Esophagus squamous epithelium (tissue), 5 donors: ENCODE measurements around the gene TOR4A. TPM values are rescaled to one million over a fixed set of nuclear protein-coding genes. Genes with fewer than 3 reads are reported as not detected.
A peak's percentile ranks its signal among the peaks of the same experiment; 100 is the strongest.

Experiments
- DNase-seq: peaks from one replicate; lab custom pipeline; 2025; lab: John Stamatoyannopoulos, UW
- H3K27ac ChIP-seq, 4 donors: fragments of 200-600 bp; sonication (generic); one replicate each; pipeline ENCODE4 v1.5.1; 2016 to 2019; ENCODE audit warnings: mild to moderate bottlenecking in 1 of 4
- H3K27me3 ChIP-seq, 4 donors: fragments of 200-600 bp; sonication (generic); 1 replicate in 3 of 4; 2 replicates in 1 of 4; pipeline versions ENCODE4 v1.5.1 to v1.6.0; 2017 to 2021; ENCODE audit warnings: antibody characterized with exemption in 1 of 4
- H3K36me3 ChIP-seq, 3 donors: fragments of 200-600 bp; sonication (generic); one replicate each; pipeline ENCODE4 v1.5.1; 2016 to 2019
- H3K4me1 ChIP-seq, 3 donors: fragments of 200-600 bp; sonication (generic); one replicate each; pipeline ENCODE4 v1.5.1; 2017 to 2019
- H3K4me3 ChIP-seq, 4 donors: fragments of 200-600 bp; sonication (generic); 1 replicate in 3 of 4; 2 replicates in 1 of 4; pipeline ENCODE4 v1.5.1; 2016 to 2019; ENCODE audit warnings: mild to moderate bottlenecking in 2 of 4, moderate library complexity in 1 of 4
- H3K9me3 ChIP-seq, 3 donors: fragments of 200-600 bp; sonication (generic); one replicate each; pipeline ENCODE4 v1.5.1; 2016 to 2019
- POLR2A ChIP-seq, 4 donors: fragments of 450-650 bp; IDR thresholded peaks; one replicate each; pipeline ENCODE4 v1.6.1; 2017; ENCODE audit warnings: antibody characterized with exemption in 4 of 4, mild to moderate bottlenecking in 4 of 4, moderate library complexity in 3 of 4
- WGBS, 2 donors: methylation state at CpG; one replicate each; pipeline ENCODE4 v1.1.5; 2018; 5-methylcytosine and 5-hydroxymethylcytosine counted together
- intact Hi-C: fragments of 100-400 bp; cut with DNase I; formaldehyde crosslinking; loops from one replicate; pipeline ENCODE4 v1.15.0; 2022
- total RNA-seq, 4 donors: library from RNA; depleted of rRNA; stranded (reverse); fragments of >200 nt; gene quantifications; one replicate each; pipeline ENCODE4 v1.1.0, GENCODE V29; 2016
- TF ChIP-seq, protein P1 (sequence below), 6 experiments: fragments of 450-650 bp in 4 of 6; fragments of 200-600 bp in 2 of 6; sonication (generic) in 2 of 6; IDR thresholded peaks; one replicate each; pipeline ENCODE4 v1.5.1; 2016 to 2019; ENCODE audit warnings: antibody characterized with exemption in 6 of 6, mild to moderate bottlenecking in 4 of 6, moderate library complexity in 4 of 6
- donor health status: DM: yes; HTN: yes; CAD: no.

Gene TOR4A
- total RNA-seq, 4 donors from 2014 or later, result 8.8 to 17.5 (median 13.5) TPM

DNA sequence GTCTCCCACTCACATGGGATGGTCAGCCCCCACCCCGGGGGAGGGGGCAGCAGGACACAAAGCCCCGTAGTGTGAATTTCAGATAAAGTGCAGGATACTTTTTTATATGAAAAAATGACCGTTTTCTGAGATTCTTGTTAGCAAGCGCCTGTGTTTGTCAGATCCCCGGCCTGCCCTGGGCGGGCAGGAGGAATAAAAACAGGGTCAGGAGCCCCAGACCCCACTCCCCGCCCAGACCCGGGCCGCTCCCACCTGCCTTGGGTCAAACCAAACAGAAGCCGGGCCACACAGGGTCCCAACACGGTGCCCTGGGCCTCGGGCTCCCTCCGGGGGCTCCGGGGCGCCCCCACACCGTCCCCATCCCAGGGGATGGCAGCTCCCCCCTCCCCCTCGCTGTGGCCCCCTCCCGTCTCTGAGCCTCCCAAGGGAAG, 38.1 kb downstream of the TOR4A start:
- DNase-seq, result no peak
- intact Hi-C loops, result no loop called here
- H3K4me3 ChIP-seq, result peak overlapping the region; percentile 23 to 65 (median 36)
- peaks cover 0 to 29% (median 0%) of the 10 kb centered on the region in 4 donors for H3K27me3 ChIP-seq
- peak overlapping the region; percentile 49 to 95 (median 84) for H3K27ac ChIP-seq
- peaks cover 47 to 91% (median 61%) of the 10 kb centered on the region in 3 donors for H3K4me1 ChIP-seq
- TF ChIP-seq, protein P1, sequence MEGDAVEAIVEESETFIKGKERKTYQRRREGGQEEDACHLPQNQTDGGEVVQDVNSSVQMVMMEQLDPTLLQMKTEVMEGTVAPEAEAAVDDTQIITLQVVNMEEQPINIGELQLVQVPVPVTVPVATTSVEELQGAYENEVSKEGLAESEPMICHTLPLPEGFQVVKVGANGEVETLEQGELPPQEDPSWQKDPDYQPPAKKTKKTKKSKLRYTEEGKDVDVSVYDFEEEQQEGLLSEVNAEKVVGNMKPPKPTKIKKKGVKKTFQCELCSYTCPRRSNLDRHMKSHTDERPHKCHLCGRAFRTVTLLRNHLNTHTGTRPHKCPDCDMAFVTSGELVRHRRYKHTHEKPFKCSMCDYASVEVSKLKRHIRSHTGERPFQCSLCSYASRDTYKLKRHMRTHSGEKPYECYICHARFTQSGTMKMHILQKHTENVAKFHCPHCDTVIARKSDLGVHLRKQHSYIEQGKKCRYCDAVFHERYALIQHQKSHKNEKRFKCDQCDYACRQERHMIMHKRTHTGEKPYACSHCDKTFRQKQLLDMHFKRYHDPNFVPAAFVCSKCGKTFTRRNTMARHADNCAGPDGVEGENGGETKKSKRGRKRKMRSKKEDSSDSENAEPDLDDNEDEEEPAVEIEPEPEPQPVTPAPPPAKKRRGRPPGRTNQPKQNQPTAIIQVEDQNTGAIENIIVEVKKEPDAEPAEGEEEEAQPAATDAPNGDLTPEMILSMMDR (IDR thresholded peaks at IDR 0.05), result no peak
- no peak for TF ChIP-seq POLR2A (IDR thresholded peaks at IDR 0.05)
- WGBS, 2 donors, result 20 to 29% methylated on average over 1 to 3 of the region's 18 CpGs
- no peaks in the 10 kb centered on the region for H3K9me3 ChIP-seq
- H3K36me3 ChIP-seq, result no peaks in the 10 kb centered on the region

DNA sequence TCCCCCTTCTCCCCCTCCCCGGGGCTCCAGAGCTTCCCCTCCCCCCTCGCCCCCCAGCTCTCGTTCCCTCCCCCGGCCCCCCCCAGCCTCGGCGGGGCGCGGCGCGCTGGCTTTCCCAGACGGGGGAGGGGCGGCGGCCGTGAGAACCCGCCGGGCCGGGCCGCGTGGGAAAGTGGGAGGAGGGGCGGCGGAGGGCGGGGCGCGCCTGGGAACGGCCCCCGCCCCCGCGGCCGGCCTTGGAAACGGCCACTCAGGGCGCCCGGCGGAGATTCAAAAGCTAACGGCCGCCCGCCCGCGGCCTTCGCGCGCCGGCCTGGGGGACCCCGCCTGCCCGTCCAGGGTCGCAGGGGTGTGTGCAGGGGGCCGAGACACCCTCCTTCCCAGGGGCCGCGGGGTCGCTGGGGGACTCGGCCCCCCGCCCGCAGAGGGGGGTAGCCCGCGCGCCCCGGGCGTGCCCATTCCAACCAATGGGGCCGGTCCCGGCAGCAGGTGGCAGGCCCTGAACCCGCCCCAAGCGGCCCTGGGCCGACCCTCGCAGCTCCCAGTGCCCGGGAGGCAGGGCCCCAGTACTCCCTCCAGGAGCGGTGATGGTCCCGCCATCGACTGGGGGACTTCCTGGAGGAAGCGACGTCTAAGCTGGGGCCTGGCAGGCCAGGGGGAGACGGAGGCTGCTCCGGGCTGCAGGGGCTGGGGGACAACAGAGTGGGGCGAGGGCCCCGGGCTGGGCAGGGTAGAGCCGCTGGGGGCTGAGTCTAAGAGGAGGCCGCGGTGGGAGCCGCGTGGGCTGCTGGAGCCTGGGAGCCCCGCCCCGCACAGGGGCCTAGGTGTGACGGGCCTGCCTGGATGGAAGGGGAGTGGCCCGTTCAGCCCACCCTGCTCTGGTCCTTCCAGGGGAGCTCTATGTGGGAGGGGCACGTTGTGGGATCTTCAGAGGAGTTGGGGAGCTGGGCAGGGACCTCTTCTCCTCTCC, 38.8 kb downstream of the TOR4A start:
- peaks cover 46 to 89% (median 60%) of the 10 kb centered on the region in 3 donors for H3K4me1 ChIP-seq
- no peaks in the 10 kb centered on the region for H3K36me3 ChIP-seq
- no peaks in the 10 kb centered on the region for H3K9me3 ChIP-seq
- intact Hi-C loops, result no loop called here
- H3K27me3 ChIP-seq, result peaks cover 0 to 29% (median 0%) of the 10 kb centered on the region in 4 donors
- no peak for TF ChIP-seq POLR2A (IDR thresholded peaks at IDR 0.05)
- TF ChIP-seq, protein P1 (IDR thresholded peaks at IDR 0.05), result no peak
- DNase-seq, result no peak
- WGBS, 2 donors, result 0 to 23% methylated on average over 1 to 9 of the region's 83 CpGs
- peak overlapping the region; percentile 23 to 65 (median 36) for H3K4me3 ChIP-seq
- H3K27ac ChIP-seq, result peak overlapping the region; percentile 49 to 95 (median 84)

DNA sequence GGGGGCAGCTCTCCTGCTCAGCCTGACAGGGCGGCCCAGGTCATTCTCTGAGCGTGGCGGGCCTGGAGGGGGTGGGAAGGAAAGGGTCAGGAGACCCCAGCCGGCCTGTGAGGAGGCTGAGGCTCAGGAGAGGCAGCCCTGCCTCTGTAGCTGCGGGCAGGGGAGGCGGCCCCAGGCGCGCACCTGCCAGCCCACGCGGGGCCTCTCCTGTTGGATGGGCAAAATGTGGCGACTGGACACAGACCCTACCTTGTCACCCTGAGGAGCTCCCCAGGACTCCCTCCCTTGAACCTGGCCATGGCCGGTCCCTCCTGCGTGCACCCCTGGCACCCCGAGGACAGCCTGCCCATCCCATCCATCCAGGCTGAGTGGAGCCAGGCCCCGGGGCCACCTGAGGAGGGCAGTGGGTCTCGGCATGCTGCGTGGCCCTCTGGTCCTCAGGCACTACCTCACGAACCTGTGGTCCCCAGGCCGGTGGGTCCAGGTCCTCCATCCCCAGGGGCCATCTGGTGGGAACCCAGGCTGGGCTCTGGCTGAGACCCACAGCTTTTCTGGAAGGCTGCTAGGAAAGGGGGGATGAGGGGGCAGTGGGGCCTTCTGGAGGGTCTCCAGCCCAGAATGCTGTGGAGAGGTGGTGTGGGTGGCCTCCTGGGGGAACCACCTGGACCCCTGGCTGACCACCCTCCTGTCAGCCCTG, 39.6 kb downstream of the TOR4A start:
- no peaks in the 10 kb centered on the region for H3K36me3 ChIP-seq
- no peak overlapping the region for H3K4me3 ChIP-seq
- 87% methylated on average over 6 of the region's 19 CpGs; no CpG with 5 or more reads in 1 of the 2 donors for WGBS, 2 donors
- TF ChIP-seq, protein P1 (IDR thresholded peaks at IDR 0.05), result no peak
- H3K27me3 ChIP-seq, result peaks cover 0 to 29% (median 0%) of the 10 kb centered on the region in 4 donors
- H3K9me3 ChIP-seq, result no peaks in the 10 kb centered on the region
- peak overlapping the region; percentile 39 to 95 (median 84) for H3K27ac ChIP-seq
- H3K4me1 ChIP-seq, result peaks cover 46 to 81% (median 53%) of the 10 kb centered on the region in 3 donors
- DNase-seq, result no peak
- intact Hi-C loops, result no loop called here

DNA sequence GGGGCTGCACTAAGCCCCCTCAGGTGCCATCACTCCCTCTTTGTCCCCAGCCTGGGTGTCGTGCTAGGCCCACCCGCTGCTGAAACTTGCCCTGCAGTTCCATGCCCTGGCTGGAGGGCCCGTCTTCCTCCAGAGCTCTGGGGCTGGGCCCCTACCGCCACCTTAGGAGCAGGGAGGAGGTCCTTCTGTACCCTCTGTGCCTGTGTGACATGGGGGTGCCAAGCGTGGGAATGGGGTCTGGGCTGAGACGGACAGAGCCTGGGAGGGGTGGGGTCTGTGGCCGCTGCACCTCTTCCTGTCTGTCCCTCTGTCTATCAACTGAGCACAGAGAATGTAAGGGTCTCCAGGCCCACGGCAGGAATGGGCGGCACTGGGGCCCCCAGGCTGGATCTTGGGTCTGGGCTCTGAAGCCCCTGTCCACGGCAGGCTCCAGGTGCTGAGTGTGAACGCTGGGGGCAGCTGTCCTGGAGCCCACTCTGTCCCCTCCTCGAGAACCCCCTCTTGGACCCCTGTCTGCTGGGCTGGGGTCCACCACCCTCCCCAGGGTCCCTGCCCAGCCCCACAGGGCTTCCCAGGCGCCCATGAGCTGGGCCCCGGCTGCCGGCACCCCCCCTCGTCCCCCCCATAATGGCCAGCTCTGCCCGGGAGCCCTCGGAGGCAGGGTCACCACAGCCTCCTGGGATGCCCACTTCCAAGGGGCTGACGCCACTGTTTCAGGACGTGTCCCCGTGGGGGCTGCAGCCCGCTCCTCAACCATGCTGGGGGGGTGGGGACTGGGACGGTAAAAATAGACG, 40.4 kb downstream of the TOR4A start:
- 89% methylated on average over 6 of the region's 24 CpGs; no CpG with 5 or more reads in 1 of the 2 donors for WGBS, 2 donors
- H3K4me3 ChIP-seq, result no peak overlapping the region
- no peak for DNase-seq
- peak overlapping the region in 2 of 4 donors; percentile 39 to 57 for H3K27ac ChIP-seq
- H3K4me1 ChIP-seq, result peaks cover 40 to 73% (median 46%) of the 10 kb centered on the region in 3 donors
- TF ChIP-seq, protein P1 (IDR thresholded peaks at IDR 0.05), result no peak
- TF ChIP-seq POLR2A (IDR thresholded peaks at IDR 0.05), result no peak
- H3K9me3 ChIP-seq, result no peaks in the 10 kb centered on the region
- H3K36me3 ChIP-seq, result no peaks in the 10 kb centered on the region
- intact Hi-C loops, result no loop called here
- peaks cover 0 to 29% (median 0%) of the 10 kb centered on the region in 4 donors for H3K27me3 ChIP-seq
